Lung (tissue), 12 donors: ENCODE results near the gene CLCF1. TPM values are rescaled to one million over a fixed set of nuclear protein-coding genes. Genes with fewer than 3 reads are reported as not detected.

Experiments used
- ATAC-seq: fragments of 200-7000 bp; cut with Tn5 transposase; one replicate; pipeline ENCODE4 v1.9.1; 2020; ENCODE audit warnings: moderate number of reproducible peaks; ENCODE audit not compliant: insufficient read depth, low FRiP score
- DNase-seq, 3 donors: peaks; one replicate each; pipeline ENCODE4 v3.0.0-alpha.2; 2013 to 2017
- H3K27ac ChIP-seq, 2 donors: one replicate each; pipeline ENCODE4 v1.5.1; 2013; ENCODE audit warnings: mild to moderate bottlenecking in 2 of 2, moderate library complexity in 2 of 2, control low read depth in 1 of 2, inconsistent platforms in 1 of 2, low read depth in 1 of 2, low read length in 1 of 2
- H3K27me3 ChIP-seq, 3 donors: one replicate each; pipeline ENCODE4 v1.5.1; 2013; ENCODE audit warnings: low read length in 2 of 3; ENCODE audit not compliant: control insufficient read depth in 3 of 3, insufficient read depth in 3 of 3
- H3K36me3 ChIP-seq, 4 donors: one replicate each; pipeline ENCODE4 v1.5.1; 2013; ENCODE audit warnings: low read length in 4 of 4, mild to moderate bottlenecking in 1 of 4, moderate library complexity in 1 of 4; ENCODE audit not compliant: control insufficient read depth in 4 of 4, insufficient read depth in 4 of 4
- H3K4me1 ChIP-seq, 5 donors: one replicate each; pipeline ENCODE4 v1.5.1; 2013; ENCODE audit warnings: low read length in 5 of 5, mild to moderate bottlenecking in 2 of 5, moderate library complexity in 1 of 5; ENCODE audit not compliant: control insufficient read depth in 5 of 5, insufficient read depth in 5 of 5
- H3K4me3 ChIP-seq: one replicate; pipeline ENCODE4 v1.5.1; 2013; ENCODE audit warnings: mild to moderate bottlenecking, control low read depth, moderate library complexity
- H3K9ac ChIP-seq, 2 donors: one replicate each; pipeline ENCODE4 v1.5.1; 2013; ENCODE audit warnings: low read length in 2 of 2, control low read depth in 1 of 2; ENCODE audit not compliant: insufficient read depth in 1 of 2
- H3K9me3 ChIP-seq, 4 donors: one replicate each; pipeline ENCODE4 v1.5.1; 2013; ENCODE audit warnings: low read length in 3 of 4, mild to moderate bottlenecking in 1 of 4, moderate library complexity in 1 of 4; ENCODE audit not compliant: control insufficient read depth in 4 of 4, insufficient read depth in 3 of 4
- CTCF ChIP-seq: IDR thresholded peaks from 2 replicates; pipeline ENCODE4 v1.5.1; 2012; ENCODE audit warnings: mild to moderate bottlenecking; ENCODE audit errors: control extremely low read depth, extremely low read depth
- WGBS, 2 donors: extraction: QIAGEN DNeasy Blood & Tissue Kit; methylation state at CpG; one replicate each; pipeline ENCODE4 v1.1.7; 2013; 5-methylcytosine and 5-hydroxymethylcytosine counted together
- polyA plus RNA-seq, 2 donors: library from polyadenylated mRNA; stranded (reverse); fragments of 200-250 nt; gene quantifications; one replicate each; pipeline ENCODE4 v1.2.1, GENCODE V29; 2013
- total RNA-seq, 2 donors: library from RNA; depleted of rRNA in 1 of 2; stranded (reverse); fragments of >200 nt in 1 of 2; gene quantifications; one replicate each; pipeline ENCODE4 v1.2.1, GENCODE V29; 2014 to 2021
- donor health status: control.
- donor health status: control.
- donor health status: Bipolar disorder and iron deficiency.
- donor health status: healthy.
- donor health status: DM: yes; HTN: yes; CAD: no.

CLCF1 gene
- total and polyA plus RNA-seq, 4 donors: 3.5 to 10.0 (median 8.7) TPM

- Histone ChIP-seq H3K4me1 (peaks cover 0 to 15% (median 7%) of the 10 kb centered on the region in 5 donors), H3K27me3 (peaks cover 0 to 3% (median 2%) of the 10 kb centered on the region in 3 donors), H3K9ac (no peak overlapping the region), H3K27ac (no peak overlapping the region), H3K36me3 (no peaks in the 10 kb centered on the region), H3K9me3 (no peaks in the 10 kb centered on the region), H3K4me3 (no peak overlapping the region)
- WGBS, 2 donors: 76 to 84% methylated on average over 7 of the region's 7 CpGs
- no peak for ATAC-seq
- no peak for DNase-seq
- TF ChIP-seq CTCF: no peak
Measured at GRCh38 chr11:67411785-67412152, 38.4 kb upstream of the CLCF1 start.

GRCh38 chr11:67410984-67411784, 37.8 kb upstream of the CLCF1 start:
- TF ChIP-seq CTCF: no peak
- H3K27me3 ChIP-seq: peaks cover 0 to 3% (median 2%) of the 10 kb centered on the region in 3 donors
- WGBS, 2 donors: 82 to 83% methylated on average over 13 to 17 of the region's 17 CpGs
- H3K9me3 ChIP-seq: no peaks in the 10 kb centered on the region
- H3K4me1 ChIP-seq: peaks cover 0 to 11% (median under 1%) of the 10 kb centered on the region in 5 donors
- no peak for ATAC-seq
- H3K9ac ChIP-seq: no peak overlapping the region
- no peak for DNase-seq
- no peak overlapping the region for H3K4me3 ChIP-seq
- H3K36me3 ChIP-seq: no peaks in the 10 kb centered on the region
- no peak overlapping the region for H3K27ac ChIP-seq

DNA sequence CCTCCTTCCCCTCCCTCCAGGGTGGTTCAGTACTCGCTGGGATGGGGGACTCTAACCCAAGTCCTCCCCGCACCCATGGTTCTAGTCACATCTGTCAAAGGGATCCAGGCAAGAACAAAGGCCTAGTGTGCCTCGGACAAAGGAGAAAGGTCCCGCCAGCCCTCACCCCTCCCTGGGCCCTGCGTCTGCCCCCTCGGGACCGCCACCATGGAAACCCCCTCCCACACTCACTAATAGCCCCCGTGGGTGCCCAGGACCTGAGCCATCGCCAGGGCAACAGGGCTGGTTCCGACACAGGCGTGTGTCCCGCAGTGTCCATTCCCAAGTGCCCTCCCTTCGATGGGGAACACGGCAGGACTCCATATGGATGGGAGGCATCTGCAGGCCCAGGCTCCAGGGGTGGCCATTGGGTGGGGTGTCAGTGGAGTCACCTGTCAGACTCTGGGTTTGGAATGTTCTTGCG, 37.0 kb upstream of the CLCF1 start:
- DNase-seq (no peak), ATAC-seq (no peak)
- H3K4me1 ChIP-seq: peaks cover 0 to 8% (median 0%) of the 10 kb centered on the region in 5 donors
- no peak overlapping the region for H3K27ac ChIP-seq
- no peak for TF ChIP-seq CTCF
- WGBS, 2 donors: 75 to 80% methylated on average over 15 of the region's 15 CpGs
- H3K4me3 ChIP-seq: no peak overlapping the region
- no peaks in the 10 kb centered on the region for H3K36me3 ChIP-seq
- H3K9me3 ChIP-seq: no peaks in the 10 kb centered on the region
- H3K27me3 ChIP-seq: peaks cover 0 to 3% (median 2%) of the 10 kb centered on the region in 3 donors
- H3K9ac ChIP-seq: no peak overlapping the region
